NCI-H510A treated with DMSO at 0.1 percent for 48 hours (cell line): ENCODE data around the gene OR51M1.
"Not testable (repeated sequence)": the region's sequence is repeated elsewhere in the genome, so short reads cannot be mapped to it uniquely, and the experiment has no call there.

ENCODE experiments used
- DNase-seq: peaks from one replicate; lab custom pipeline; 2025; lab: John Stamatoyannopoulos, UW

The OR51M1 gene, protein sequence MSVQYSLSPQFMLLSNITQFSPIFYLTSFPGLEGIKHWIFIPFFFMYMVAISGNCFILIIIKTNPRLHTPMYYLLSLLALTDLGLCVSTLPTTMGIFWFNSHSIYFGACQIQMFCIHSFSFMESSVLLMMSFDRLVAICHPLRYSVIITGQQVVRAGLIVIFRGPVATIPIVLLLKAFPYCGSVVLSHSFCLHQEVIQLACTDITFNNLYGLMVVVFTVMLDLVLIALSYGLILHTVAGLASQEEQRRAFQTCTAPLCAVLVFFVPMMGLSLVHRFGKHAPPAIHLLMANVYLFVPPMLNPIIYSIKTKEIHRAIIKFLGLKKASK

DNA sequence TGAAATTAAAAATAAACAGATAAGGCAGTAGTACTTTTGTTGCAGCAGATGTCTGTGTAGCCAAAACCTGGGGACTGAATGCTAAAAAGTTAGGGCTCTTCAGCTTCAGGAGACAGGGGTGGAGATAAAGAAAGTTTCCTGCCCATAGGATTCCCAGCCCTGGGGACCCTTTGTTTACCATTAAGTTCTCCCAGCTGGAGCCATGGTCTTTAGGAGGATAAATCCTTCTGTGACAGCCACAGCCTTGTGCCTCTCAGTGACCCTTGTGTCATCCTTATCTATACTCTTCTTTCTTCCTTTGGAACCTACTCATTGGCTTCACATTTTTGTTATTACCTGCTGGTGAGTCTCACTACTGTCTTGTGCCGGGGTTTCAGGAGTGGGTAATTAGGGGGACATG lies at the start of gene OR51M1:
Gene OR51M1, plus strand, starts transcription at position 237 of the 400 bp plus-strand sequence. CDS start 5,587 bp downstream, outside the sequence.
- no peak for DNase-seq

DNA sequence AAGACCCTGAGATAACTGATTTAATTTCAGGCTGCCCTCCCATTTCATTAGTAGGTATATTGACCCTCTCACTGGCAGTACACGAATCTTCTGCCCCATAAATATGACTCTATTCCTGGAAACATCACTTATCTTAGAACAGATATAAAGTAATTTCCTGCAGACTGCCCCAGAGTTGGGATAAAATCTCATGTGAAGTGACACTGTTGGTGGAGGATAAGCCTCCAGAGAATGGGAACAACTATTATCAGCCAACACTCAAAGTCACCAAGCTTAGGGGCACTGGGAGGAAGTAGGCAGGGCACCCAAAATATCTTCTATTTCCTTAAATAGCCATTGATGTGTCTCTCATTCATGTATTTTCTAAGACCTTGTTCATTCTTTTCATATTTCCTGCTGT lies 48.4 kb upstream of the OR51M1 start:
- DNase-seq: no peak

DNA sequence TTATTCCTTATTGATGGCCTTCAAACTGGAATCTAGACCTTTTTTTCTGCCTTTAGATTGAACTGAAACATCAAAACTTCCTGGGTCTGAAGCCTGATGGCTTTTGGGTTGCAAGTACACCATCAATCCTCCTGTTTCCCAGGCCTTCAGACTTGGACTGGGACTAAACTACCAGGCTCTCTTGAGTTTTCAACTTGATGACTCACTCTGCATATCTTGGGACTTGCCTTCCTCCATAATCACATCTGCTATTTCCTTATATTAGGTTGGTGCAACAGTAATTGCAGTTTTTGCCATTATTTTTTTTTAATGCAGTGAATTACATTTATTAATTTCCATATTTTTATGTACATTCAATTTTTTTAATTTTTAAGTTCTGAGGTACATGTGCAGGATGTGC lies 47.3 kb upstream of the OR51M1 start:
- no peak for DNase-seq

DNA sequence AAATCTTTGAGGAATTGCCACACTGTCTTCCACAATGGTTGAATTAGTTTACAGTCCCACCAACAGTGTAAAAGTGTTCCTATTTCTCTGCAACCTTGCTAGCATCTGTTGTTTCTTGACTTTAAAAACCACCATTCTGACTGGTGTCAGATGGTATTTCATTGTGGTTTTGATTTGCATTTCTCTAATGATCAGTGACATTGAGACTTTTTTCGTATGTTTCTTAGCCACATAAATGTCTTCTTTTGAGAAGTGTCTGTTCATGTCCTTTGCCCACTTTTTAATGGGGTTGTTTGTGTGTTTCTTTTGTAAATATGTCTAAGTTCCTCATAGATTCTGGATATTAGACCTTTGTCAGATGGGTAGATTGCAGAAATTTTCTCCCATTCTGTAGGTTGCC lies 46.4 kb upstream of the OR51M1 start:
- DNase-seq: not testable (repeated sequence)

DNA sequence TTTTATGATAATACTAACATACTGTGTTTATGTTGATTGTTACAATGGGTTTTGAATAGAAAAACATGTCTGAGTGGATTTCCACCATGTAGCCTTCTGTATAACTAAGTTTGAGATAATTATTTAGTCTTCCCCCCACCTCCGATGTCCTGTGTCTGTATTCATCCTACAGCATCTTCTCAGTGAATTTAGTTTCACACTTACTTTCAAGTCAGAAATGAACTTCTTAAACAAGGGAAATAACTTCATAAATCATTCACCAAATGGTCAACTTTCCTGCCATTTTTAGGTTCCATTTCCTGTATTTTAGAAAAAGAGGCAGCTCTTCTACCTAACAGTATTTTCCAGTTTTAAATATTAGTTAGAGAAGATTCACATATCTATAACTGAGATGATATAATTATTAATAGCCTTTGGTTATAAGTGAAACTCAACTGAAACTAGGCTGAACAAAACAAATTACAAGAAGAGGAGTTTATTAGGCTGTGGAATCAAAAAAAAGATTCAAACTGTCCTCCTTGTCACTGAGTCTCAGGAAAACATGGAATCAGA lies 43.8 kb upstream of the OR51M1 start:
- DNase-seq: no peak

DNA sequence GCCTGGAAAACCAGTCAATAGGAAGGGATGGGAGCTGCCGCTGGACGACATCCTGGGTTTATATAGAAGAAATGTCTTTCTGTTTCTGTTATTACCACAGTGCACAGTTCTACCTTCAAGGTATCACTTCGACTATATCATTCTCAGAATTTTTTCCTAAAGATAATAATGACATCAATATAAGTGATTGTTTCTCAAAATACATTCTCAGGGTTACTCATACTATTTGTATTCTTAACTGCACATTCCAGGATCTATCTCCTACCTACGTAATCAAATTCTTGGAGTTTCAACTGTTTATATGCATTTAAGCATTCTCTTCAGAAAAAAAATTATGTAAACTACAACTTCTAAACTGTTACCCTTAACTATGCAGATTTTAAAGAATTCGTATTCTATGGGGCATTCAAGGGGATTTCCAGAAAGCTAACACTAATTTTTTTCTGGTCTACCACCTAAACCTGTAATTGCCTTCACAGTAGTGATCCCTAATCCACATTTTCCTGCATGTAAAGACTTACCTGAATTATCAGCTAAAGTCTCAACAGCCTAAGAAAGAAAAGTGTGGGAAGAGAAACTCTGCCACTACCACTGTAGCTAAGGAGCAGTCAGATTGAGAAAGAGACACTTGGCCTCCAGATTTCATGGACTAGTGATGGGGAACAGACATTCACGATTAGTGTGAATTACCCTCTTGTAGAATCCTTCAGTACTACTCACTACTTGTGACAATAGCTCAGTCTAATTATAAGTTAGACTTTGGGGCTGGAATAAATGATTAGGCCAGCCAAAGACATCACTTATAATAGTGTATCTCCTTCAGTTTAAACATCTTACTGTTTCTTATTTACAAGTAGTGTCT lies 39.9 kb upstream of the OR51M1 start, which contains the start of gene OR51B5:
Gene OR51B5, minus strand, starts transcription at position 51 of the 862 bp plus-strand sequence. Its CDS starts 0 bp downstream, at position 51.
- DNase-seq: no peak

DNA sequence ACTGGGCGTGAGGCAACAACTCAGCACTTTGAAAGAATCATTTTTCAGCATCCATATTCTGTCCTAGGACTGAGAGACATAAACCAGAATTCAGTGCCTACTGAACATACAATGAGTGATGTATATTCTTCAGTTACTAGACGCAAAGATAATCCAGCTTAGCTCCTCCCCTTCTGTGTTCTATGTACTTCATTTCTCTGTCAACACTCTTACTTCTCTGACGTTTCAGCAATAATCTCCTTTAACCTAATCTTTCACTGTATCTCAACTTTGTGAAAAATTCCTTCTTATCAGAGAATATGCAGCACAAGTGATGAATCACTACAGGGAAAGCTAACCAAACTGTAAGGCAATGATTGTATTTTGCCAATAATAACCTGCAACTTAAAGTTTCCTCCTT lies 37.8 kb upstream of the OR51M1 start:
- no peak for DNase-seq

DNA sequence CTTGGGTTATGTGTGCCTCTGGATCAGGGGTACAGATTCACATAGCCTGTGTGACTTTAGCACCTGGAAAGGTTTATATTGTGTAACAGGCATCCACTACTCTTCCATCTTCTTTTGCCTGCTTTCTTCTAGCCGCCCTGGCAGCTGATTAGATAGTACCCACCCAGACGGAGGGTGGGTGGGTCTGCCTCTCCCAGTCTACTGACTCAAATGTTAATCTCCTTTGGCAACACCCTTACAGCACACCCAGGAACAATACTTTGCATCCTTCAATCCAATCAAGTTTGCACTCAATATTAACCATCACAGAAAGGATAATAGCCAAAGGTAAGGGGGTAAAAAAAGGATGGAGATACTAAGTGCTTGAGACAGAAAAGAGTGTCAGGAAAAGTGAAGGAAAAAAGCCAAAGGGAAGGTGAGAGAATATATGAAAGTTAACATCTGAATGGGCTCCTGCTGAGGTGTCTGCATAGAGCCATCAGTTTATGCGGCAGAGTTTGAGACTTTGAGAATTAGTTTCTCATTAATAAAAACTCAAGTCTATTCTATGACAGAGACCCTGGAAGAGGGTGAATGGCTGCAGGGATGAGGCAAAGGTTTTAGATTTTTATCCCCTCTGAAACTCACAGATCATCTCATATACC lies 34.9 kb upstream of the OR51M1 start:
- DNase-seq: no peak

DNA sequence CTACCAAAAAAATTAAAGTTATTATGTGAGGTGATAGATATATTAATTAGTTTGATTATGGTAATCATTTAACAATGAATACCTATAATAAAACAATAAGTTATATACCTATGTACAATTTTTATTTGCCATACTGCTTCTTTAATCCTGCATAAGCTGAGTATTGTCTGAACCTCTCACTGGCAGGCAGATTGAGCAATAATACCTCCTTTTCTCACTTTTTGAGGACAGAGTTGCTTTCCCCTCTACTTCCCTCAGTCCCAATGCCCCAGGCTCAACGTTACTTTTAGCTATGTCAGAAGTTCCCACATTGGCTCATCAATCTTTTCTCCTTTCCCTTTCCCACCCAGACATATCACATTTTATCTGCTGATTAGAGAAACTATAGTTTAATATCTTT lies 34.1 kb upstream of the OR51M1 start:
- no peak for DNase-seq

DNA sequence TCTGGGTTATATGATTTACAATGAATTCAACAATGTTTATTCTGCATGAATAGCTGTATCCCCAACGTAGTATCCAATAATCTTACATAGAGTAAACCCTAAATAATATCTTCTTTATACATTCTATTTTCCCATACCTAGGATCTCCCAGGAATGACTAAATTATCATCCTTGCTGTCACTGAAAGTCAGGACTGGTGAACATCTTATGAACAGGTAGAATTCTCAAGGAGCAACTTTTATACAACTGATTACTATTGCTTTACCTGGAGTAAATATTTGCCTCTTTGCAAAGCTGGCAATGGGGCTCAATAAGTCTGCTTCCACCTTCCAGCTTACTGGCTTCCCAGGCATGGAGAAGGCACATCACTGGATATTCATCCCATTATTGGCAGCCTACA lies 32.4 kb upstream of the OR51M1 start, which contains the start of gene OR51B6:
Gene OR51B6, plus strand, starts transcription at position 301 of the 400 bp plus-strand sequence. Its CDS starts 0 bp downstream, at position 301.
- DNase-seq: no peak

DNA sequence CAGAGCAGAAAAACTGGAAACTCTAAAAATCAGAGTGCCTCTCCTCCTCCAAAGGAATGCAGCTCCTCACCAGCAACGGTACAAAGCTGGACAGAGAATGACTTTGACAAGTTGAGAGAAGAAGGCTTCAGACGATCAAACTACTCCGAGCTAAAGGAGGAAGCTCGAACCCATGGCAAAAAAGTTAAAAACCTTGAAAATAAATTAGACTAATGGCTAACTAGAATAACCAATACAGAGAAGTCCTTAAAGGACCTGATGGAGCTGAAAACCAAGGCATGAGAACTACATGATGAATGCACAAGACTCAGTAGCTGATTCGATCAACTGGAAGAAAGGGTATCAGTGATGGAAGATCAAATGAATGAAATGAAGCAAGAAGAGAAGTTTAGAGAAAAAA lies 27.6 kb upstream of the OR51M1 start:
- not testable (repeated sequence) for DNase-seq

DNA sequence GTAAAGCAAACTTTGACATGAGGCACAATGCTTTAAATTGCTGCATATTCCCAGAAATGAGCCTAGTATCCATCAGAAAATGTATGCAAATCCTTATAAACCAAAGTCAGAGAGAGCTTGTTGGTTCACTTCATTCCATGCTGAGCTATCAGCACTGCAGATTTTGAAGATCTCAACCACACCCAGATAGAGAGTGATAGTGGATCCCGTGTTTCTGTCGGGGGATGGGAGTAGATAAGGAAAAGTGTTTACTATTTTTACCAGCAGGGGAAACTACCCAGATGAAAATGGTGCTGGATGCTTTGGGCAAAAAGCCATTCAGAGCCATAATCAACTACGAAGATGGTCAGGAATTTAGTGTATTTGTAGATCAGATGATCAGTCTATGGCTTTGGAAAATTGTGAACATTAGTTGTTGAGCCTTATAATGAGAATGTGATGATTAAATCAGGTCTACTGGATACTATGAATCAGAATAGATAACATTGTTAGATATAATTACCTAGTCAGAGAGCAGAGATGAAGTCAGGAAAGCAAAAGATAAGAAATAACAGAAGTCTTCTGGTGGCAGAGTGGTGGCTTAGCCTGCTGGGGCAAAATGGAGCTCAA lies 21.5 kb upstream of the OR51M1 start:
- DNase-seq: no peak

DNA sequence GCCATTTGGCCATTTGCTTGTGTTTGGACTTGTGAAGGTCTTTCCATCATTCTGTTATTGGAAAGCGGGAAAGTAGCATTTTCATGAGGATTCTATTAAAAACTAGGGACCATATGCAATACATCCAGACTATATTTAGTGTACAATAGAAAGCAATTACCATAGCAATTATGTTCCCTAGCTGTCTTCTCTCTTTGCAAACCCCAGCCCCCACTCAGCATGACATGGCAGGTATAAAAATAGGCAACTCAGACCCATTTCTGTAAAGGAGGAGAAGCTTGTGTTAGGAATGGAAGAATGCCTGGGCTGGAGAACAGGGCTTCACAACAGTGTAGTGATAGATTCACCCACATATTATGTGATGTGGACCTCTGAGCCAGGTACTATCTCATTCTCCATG lies 19.9 kb upstream of the OR51M1 start:
- DNase-seq: no peak

DNA sequence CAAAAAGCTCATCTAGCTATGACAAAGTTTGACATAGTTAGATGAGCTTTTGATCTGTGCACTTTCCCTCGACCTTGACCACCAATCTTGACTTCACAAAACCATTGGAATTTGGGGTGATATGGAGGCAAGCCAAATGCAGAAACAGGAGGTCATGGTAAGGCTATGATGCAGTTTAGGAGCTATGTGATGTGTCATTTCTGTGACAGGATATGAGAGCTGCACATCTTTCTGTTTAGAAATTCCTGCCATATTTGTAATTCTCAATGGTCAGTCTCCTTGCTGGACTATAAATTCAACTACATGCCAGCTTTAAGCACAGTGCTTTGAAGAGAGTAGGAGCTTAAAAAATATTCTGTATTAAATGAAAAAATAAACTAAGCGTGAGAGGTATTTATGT lies 19.4 kb upstream of the OR51M1 start:
- DNase-seq: no peak

DNA sequence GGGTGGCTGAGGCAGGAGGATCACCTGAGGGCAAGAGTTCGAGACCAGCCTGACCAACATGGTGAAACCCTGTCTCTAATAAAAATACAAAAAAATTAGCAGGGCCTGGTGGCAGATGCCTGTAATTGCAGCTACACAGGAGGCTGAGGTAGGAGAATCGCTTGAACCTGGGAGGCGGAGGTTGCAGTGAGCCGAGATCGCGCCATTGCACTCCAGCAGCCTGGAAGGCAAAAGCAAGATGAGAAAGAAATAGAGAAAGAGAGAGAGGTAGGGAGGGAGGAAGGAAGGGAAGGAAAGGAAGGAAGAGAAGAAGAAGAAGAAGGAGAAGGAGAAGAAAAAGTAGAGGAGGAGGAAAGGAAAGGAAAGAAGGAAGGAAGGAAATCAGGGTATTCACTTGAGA lies 17.2 kb upstream of the OR51M1 start:
- not testable (repeated sequence) for DNase-seq

DNA sequence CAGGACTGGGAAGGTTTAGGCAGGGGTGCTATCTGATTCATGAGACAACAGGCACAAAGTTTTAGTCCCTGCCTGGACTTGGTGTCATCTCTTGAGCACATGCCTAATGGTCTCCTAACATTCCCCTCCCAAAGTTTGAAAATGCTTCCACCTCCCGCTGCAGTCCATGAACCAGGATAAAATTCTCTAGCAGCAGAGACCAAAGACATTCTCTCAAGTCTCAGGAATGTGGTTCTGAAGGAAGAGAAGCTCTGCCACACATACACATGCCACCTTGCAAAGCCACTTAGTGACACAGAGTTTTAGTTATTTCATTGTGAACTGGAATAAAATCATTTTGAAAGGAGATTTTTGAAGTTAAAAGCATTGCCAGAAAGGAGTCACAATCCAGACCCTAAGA lies 16.8 kb upstream of the OR51M1 start:
- DNase-seq: no peak

DNA sequence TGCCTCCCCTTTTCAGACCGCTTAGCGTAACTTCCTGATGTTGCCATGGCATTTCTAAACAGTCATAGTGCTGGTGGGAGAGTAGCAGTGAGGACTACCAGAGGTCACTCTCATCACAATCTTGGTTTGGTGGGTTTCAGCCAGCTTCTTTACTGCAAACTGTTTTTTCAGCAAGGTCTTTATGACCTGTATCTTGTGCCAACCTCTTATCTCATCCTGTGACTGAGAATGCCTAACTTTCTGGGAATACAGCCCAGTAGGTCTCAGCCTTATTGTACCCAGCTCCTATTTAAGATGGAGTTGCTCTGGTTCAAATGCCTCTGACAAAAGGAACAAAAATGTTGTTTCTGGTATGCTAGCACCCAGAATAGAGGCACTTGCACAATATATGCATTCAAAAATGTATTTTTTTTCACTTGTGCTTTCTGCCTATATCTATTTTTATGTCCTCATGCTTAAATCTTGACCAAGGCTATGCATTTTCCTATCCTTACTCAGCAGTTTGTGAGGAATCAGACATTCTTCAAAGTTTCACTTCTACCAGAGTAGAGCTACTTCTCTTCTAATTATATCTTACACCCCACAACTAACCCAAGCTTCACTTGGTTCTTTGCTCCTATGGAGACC lies 16.1 kb upstream of the OR51M1 start:
- DNase-seq: no peak

DNA sequence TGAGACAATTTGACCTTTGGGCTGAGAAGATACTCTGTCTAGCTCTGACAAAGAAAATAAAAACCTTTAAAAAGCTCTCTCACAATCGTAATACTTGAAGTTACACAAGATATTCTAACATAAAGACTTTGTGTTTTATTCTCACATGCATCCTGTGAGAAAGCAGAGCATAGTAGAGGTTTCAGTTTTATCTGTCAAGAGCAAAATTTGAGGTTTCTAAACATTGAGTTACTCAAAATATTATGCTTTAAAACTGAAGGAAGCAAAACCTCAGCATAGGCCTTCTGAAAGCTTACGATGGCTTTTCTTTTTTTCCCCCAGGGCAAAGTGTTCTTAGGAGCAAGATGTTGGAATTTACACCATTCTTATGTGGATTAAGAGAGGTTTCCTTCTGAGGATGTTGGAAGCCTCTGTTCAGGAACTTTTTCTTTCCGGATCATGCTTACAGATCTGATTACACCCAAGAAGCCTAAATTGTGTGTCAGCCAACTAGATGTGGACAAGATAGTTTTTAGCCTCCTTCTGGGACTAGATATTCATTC lies 15.0 kb upstream of the OR51M1 start:
- no peak for DNase-seq

DNA sequence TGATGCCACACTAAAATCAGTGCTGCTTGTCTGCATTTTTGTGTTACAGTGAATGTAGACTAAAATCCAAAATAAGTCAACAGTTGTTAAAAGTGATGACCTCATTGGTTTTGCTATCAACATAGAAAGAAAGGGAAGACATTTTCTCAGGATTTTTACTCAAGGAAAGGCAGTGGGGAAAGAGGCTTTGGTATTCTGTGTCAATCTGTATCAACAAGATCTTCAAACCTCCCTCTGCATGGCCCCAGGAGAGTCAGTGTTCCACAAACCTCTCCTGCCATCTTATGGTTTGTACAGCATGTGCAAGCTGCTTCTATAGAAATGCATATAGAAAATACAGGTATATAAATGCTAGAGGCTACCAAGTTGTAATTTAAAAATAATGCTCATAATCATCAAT lies 13.8 kb upstream of the OR51M1 start:
- no peak for DNase-seq

DNA sequence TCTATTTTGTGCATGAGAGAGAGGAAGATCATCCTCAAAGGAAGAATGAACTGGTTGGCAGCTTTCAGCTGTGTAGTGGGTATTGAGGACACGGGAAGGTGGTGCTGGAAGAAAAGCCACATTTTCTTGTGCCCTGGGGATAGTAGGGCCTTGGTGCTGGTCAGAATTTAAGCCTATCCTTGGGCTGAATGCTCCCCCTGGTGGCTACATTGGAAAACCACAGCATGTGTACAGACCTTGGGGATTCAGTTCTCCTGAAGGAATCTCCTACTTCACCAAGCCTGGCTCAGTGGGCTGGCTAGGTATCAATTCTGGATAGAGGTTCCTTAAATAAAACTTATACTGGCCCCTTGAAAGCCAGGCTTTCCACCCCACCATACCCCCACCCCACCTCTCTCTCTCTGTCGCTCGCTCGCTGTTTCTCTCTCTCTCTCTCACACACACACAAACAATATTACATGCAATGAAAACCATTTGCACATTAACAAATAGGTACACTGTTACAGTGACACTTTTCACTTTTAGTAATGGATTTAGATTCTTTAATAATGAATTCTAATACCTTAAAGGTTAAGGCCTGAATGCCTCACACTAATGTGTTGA lies 2.8 kb upstream of the OR51M1 start:
- peak; percentile 8 for DNase-seq

DNA sequence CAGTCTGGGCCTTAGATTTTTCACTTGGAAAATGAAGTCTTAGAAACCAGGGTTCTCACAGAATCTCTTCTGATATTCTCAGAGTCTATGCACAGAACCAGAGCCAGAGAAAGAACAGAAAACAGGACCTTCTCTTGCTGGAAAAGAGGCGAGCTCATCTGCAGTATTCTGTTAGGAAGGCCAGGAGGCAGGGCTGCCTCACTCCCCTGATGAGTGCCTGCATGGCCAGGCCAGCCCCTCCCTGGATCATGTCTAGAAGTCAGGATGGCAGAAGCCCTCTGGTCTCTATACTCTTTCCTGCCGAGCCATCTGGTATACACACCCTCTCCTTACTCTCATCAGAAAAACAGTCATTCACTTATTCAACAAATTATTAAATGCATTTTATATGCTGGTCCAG lies 723 bp downstream of the OR51M1 start:
- DNase-seq: no peak
